H9 (cell line): ENCODE results near the gene MRPL9. TPM values are rescaled to one million over a fixed set of nuclear protein-coding genes. Genes with fewer than 3 reads are reported as not detected.
A peak's percentile ranks its signal among the peaks of the same experiment; 100 is the strongest.

Experiments
- DNase-seq: peaks from one replicate; pipeline ENCODE4 v3.0.0-alpha.2; 2017
- H2AFZ ChIP-seq: one replicate; pipeline ENCODE4 v1.6.1; 2013; ENCODE audit warnings: mild to moderate bottlenecking, low read length, control low read depth, moderate library complexity
- H2AK5ac ChIP-seq: 2 replicates; pipeline ENCODE4 v1.6.1; 2013; ENCODE audit warnings: low read length, control low read depth, mixed read lengths; ENCODE audit not compliant: insufficient read length
- H2BK120ac ChIP-seq: one replicate; pipeline ENCODE4 v1.6.1; 2013; ENCODE audit warnings: low read depth, mild to moderate bottlenecking, low read length, control low read depth, inconsistent platforms; ENCODE audit not compliant: poor library complexity, severe bottlenecking
- H2BK12ac ChIP-seq: 2 replicates; pipeline ENCODE4 v1.6.1; 2013; ENCODE audit warnings: low read length, control low read depth, mixed read lengths, low read depth; ENCODE audit not compliant: insufficient read length
- H2BK15ac ChIP-seq: 2 replicates; pipeline ENCODE4 v1.6.1; 2013; ENCODE audit warnings: low read depth, low read length, control low read depth
- H2BK20ac ChIP-seq: one replicate; pipeline ENCODE4 v1.6.1; 2013; ENCODE audit warnings: low read depth, mild to moderate bottlenecking, low read length, control low read depth, inconsistent platforms; ENCODE audit not compliant: poor library complexity, severe bottlenecking
- H2BK5ac ChIP-seq: 2 replicates; pipeline ENCODE4 v1.6.1; 2013; ENCODE audit warnings: low read length, control low read depth, mixed read lengths; ENCODE audit not compliant: insufficient read length
- H3K14ac ChIP-seq: 2 replicates; pipeline ENCODE4 v1.6.1; 2013; ENCODE audit warnings: low read length, control low read depth; ENCODE audit not compliant: insufficient read depth
- H3K18ac ChIP-seq: 2 replicates; pipeline ENCODE4 v1.6.1; 2013; ENCODE audit warnings: low read depth, mild to moderate bottlenecking, mixed read lengths, low read length, control low read depth; ENCODE audit not compliant: insufficient read length
- H3K23ac ChIP-seq: 2 replicates; pipeline ENCODE4 v1.6.1; 2013; ENCODE audit warnings: low read length, control low read depth, mixed read lengths, low read depth; ENCODE audit not compliant: insufficient read length
- H3K23me2 ChIP-seq: 2 replicates; pipeline ENCODE4 v1.6.1; 2013; ENCODE audit warnings: low read depth, mild to moderate bottlenecking, mixed read lengths, low read length, control low read depth; ENCODE audit not compliant: insufficient read length, poor library complexity, severe bottlenecking
- H3K27ac ChIP-seq: 2 replicates; pipeline ENCODE4 v1.5.1; 2013; ENCODE audit warnings: low read length, control low read depth, mixed read lengths, low read depth; ENCODE audit not compliant: insufficient read length
- H3K27me3 ChIP-seq: 2 replicates; pipeline ENCODE4 v1.6.1; 2013; ENCODE audit warnings: low read length, control low read depth, inconsistent platforms; ENCODE audit not compliant: insufficient read depth
- H3K4ac ChIP-seq: 2 replicates; pipeline ENCODE4 v1.6.1; 2013; ENCODE audit warnings: low read depth, mild to moderate bottlenecking, control low read depth, inconsistent platforms, low read length, moderate library complexity
- H3K4me1 ChIP-seq: 2 replicates; pipeline ENCODE4 v1.6.1; 2013; ENCODE audit warnings: low read length, control low read depth, inconsistent platforms; ENCODE audit not compliant: insufficient read depth
- H3K4me2 ChIP-seq: 2 replicates; pipeline ENCODE4 v1.6.1; 2013; ENCODE audit warnings: low read length, control low read depth, mixed read lengths; ENCODE audit not compliant: insufficient read length, insufficient read depth
- H3K56ac ChIP-seq: 2 replicates; pipeline ENCODE4 v1.6.1; 2013; ENCODE audit warnings: low read depth, mild to moderate bottlenecking, mixed read lengths, low read length, control low read depth; ENCODE audit not compliant: insufficient read length
- H3K79me1 ChIP-seq: 2 replicates; pipeline ENCODE4 v1.6.1; 2013; ENCODE audit warnings: low read depth, mild to moderate bottlenecking, moderate library complexity, low read length, control low read depth, inconsistent platforms; ENCODE audit not compliant: insufficient read depth, poor library complexity, severe bottlenecking
- H3K79me2 ChIP-seq: 2 replicates; pipeline ENCODE4 v1.6.1; 2013; ENCODE audit warnings: low read length, control low read depth, inconsistent platforms; ENCODE audit not compliant: insufficient read depth
- H3K9ac ChIP-seq: 2 replicates; pipeline ENCODE4 v1.6.1; 2013; ENCODE audit warnings: low read length, control low read depth, mixed read lengths; ENCODE audit not compliant: insufficient read length; ENCODE audit errors: extremely low read depth
- H3K9me3 ChIP-seq: one replicate; pipeline ENCODE4 v1.6.1; 2013; ENCODE audit warnings: low read depth, low read length, inconsistent platforms; ENCODE audit not compliant: control insufficient read depth
- H3T11ph ChIP-seq: one replicate; pipeline ENCODE4 v1.6.1; 2013; ENCODE audit warnings: mild to moderate bottlenecking, low read length, control low read depth, inconsistent platforms
- H4K20me1 ChIP-seq: one replicate; pipeline ENCODE4 v1.6.1; 2013; ENCODE audit not compliant: control insufficient read depth, insufficient read length, insufficient read depth
- H4K5ac ChIP-seq: 2 replicates; pipeline ENCODE4 v1.6.1; 2013; ENCODE audit warnings: low read depth, mild to moderate bottlenecking, mixed read lengths, low read length, control low read depth; ENCODE audit not compliant: insufficient read length
- H4K8ac ChIP-seq: replicated peaks from 2 replicates; pipeline ENCODE4 v1.6.1; 2013; ENCODE audit warnings: low read length, control low read depth, mixed read lengths, low read depth; ENCODE audit not compliant: insufficient read length
- H4K91ac ChIP-seq: 2 replicates; pipeline ENCODE4 v1.6.1; 2013; ENCODE audit warnings: low read depth, mild to moderate bottlenecking, moderate library complexity, mixed read lengths, low read length, control low read depth; ENCODE audit not compliant: insufficient read length
- H3K27ac Mint-ChIP-seq, 3 experiments: 2 replicates in 2 of 3; 3 replicates in 1 of 3; pipeline ENCODE4 v1.8.0; 2020 to 2021; ENCODE audit warnings: mixed read lengths in 3 of 3, mild to moderate bottlenecking in 1 of 3, moderate library complexity in 1 of 3
- H3K27me3 Mint-ChIP-seq: 2 replicates; pipeline ENCODE4 v1.8.0; 2021; ENCODE audit warnings: low read depth, mild to moderate bottlenecking, moderate library complexity, mixed read lengths
- H3K36me3 Mint-ChIP-seq, 3 experiments: 2 replicates in 2 of 3; 3 replicates in 1 of 3; pipeline ENCODE4 v1.8.0; 2020 to 2021; ENCODE audit warnings: low read depth in 3 of 3, mixed read lengths in 3 of 3; ENCODE audit not compliant: insufficient read depth in 1 of 3
- H3K4me1 Mint-ChIP-seq, 2 experiments: 2 replicates each; pipeline ENCODE4 v1.8.0; 2020; ENCODE audit warnings: mixed read lengths in 2 of 2
- H3K4me3 Mint-ChIP-seq, 2 experiments: 2 replicates in 1 of 2; 3 replicates in 1 of 2; pipeline ENCODE4 v1.8.0; 2020 to 2021; ENCODE audit warnings: mild to moderate bottlenecking in 2 of 2, mixed read lengths in 2 of 2, moderate library complexity in 1 of 2
- H3K9me3 Mint-ChIP-seq, 2 experiments: 2 replicates in 1 of 2; 3 replicates in 1 of 2; pipeline ENCODE4 v1.8.0; 2020; ENCODE audit warnings: mild to moderate bottlenecking in 2 of 2, mixed read lengths in 2 of 2, moderate library complexity in 1 of 2
- CTCF ChIP-seq: fragments of 200-600 bp; sonication (generic); conservative IDR thresholded peaks from 3 replicates; pipeline ENCODE4 v1.8.0; 2021; ENCODE audit warnings: antibody characterized with exemption, mild to moderate bottlenecking
- WGBS: extraction: QIAGEN DNeasy Blood & Tissue Kit; methylation state at CpG from one replicate; pipeline ENCODE4 v1.1.7; 2013; ENCODE audit warnings: missing lambda C conversion rate, low lambda C conversion rate, mixed read lengths; ENCODE audit not compliant: insufficient read length; ENCODE audit errors: extremely low coverage; 5-methylcytosine and 5-hydroxymethylcytosine counted together
- total RNA-seq: library from RNA; stranded (reverse); gene quantifications from 2 replicates; pipeline ENCODE4 v1.2.1, GENCODE V29; 2021

MRPL9 gene
- total RNA-seq, 1 experiment from 2014 or later, result 102 TPM

DNA sequence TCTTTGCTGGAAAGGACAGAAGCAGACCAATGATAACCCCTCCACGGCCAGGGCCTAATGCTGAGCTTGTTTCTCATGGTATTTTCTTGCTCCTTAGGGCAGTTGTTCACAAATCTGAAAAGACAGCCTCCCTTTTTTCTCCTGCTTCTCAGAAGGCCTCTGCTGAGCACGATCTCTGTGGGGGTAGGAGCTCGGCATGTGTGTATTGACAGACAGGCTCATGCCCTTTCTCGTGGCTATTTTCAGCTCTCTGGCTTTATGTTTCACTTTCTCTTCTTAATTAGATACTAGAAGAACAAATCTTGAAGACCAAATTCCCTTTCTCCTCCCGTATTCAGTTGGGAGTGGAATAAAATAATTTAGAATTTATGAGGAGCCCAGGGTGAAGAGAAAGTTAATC lies 42.7 kb downstream of the MRPL9 start:
- TF ChIP-seq CTCF, result no peak
- peaks cover 24% of the 10 kb centered on the region; the same call in 1 of the 2 replicates for H3K27me3 ChIP-seq
- H2AK5ac ChIP-seq, result no peak overlapping the region
- Mint-ChIP-seq H3K27ac (no peak overlapping the region), H3K4me1 (peaks cover 51 to 59% of the 10 kb centered on the region in 2 experiments), H3K36me3 (no peaks in the 10 kb centered on the region), H3K4me3 (peak overlapping the region in 1 of 2 experiments; percentile 65; a peak in 3 of 5 replicates), H3K9me3 (no peaks in the 10 kb centered on the region), H3K27me3 (peaks cover 73% of the 10 kb centered on the region)
- no peak overlapping the region for H4K91ac ChIP-seq
- no peak overlapping the region for H3T11ph ChIP-seq
- H3K18ac ChIP-seq, result no peak overlapping the region
- H3K14ac ChIP-seq, result no peak overlapping the region
- no peak overlapping the region for H2BK5ac ChIP-seq
- no peaks in the 10 kb centered on the region for H4K20me1 ChIP-seq
- no peak overlapping the region for H4K5ac ChIP-seq
- H2AFZ ChIP-seq, result no peak overlapping the region
- no peak overlapping the region for H3K23ac ChIP-seq
- H3K4me1 ChIP-seq, result 0 out of 2 replicates have a peak, but pooled peaks cover 5% of the 10 kb centered on the region
- H3K27ac ChIP-seq, result no peak overlapping the region
- H2BK20ac ChIP-seq, result no peak overlapping the region
- no peaks in the 10 kb centered on the region for H3K79me2 ChIP-seq
- no peak overlapping the region for H3K56ac ChIP-seq
- H3K79me1 ChIP-seq, result no peaks in the 10 kb centered on the region
- no peak overlapping the region for H2BK120ac ChIP-seq
- H3K9me3 ChIP-seq, result no peaks in the 10 kb centered on the region
- H4K8ac ChIP-seq, result no peak overlapping the region
- H3K23me2 ChIP-seq, result peaks cover 21% of the 10 kb centered on the region
- H2BK15ac ChIP-seq, result no peak overlapping the region
- no peak overlapping the region for H2BK12ac ChIP-seq
- no peak overlapping the region for H3K4ac ChIP-seq
- no peak overlapping the region for H3K9ac ChIP-seq
- no CpG with 5 or more reads among the region's 5 CpGs for WGBS
- H3K4me2 ChIP-seq, result peak overlapping the region; percentile 55
- no peak for DNase-seq
